OCI-LY7 (cell line): ENCODE measurements around the gene STIM2. TPM values are rescaled to one million over a fixed set of nuclear protein-coding genes. Genes with fewer than 3 reads are reported as not detected.

Experiments
- BruUV-seq: library from RNA; stranded (reverse); fragments of 400-500 nt; replicated peaks from 2 replicates; lab custom pipeline; 2021; lab: Mats Ljungman, UMichigan
- CTCF ChIA-PET: fragments of 300-600 bp; sonication (Branson Sonifier 250); formaldehyde crosslinking; loops from one replicate; lab custom pipeline; 2022; ENCODE audit warnings: antibody characterized with exemption; ENCODE audit not compliant: unreplicated experiment; lab: Charles Lee
- POLR2A ChIA-PET: fragments of 300-600 bp; sonication (Branson Sonifier 250); formaldehyde crosslinking; loops from one replicate; lab custom pipeline; 2022; ENCODE audit warnings: antibody characterized with exemption; lab: Charles Lee
- DNase-seq: peaks from one replicate; pipeline ENCODE4 v3.0.0-alpha.2; 2015; ENCODE audit warnings: low spot score
- H2AFZ ChIP-seq: fragments of 200-600 bp; sonication (generic), shearing (Covaris generic); 2 replicates; pipeline ENCODE4 v1.6.1; 2014; ENCODE audit warnings: mild to moderate bottlenecking, antibody characterized with exemption, low read length, moderate library complexity
- H3K27ac ChIP-seq: fragments of 200-600 bp; sonication (generic); 2 replicates; pipeline ENCODE4 v1.5.1; 2014; ENCODE audit warnings: mixed run types, low read depth, mild to moderate bottlenecking, moderate library complexity, low read length, inconsistent platforms; ENCODE audit not compliant: poor library complexity, severe bottlenecking
- H3K36me3 ChIP-seq: fragments of 200-600 bp; sonication (generic); 2 replicates; pipeline ENCODE4 v1.6.1; 2014; ENCODE audit warnings: mild to moderate bottlenecking, antibody characterized with exemption, low read length, moderate library complexity, mixed read lengths; ENCODE audit not compliant: insufficient read depth
- H3K4me1 ChIP-seq: fragments of 200-600 bp; sonication (generic); 2 replicates; pipeline ENCODE4 v1.5.1; 2014; ENCODE audit warnings: mild to moderate bottlenecking, low read length; ENCODE audit not compliant: insufficient read depth, poor library complexity, severe bottlenecking
- H3K4me2 ChIP-seq: fragments of 200-600 bp; sonication (generic); 2 replicates; pipeline ENCODE4 v1.6.1; 2014; ENCODE audit warnings: mild to moderate bottlenecking, low read length
- H3K4me3 ChIP-seq: fragments of 200-600 bp; sonication (generic); 2 replicates; pipeline ENCODE4 v1.5.1; 2014; ENCODE audit warnings: mild to moderate bottlenecking, low read depth, low read length; ENCODE audit not compliant: poor library complexity, severe bottlenecking
- H3K79me2 ChIP-seq: fragments of 200-600 bp; sonication (generic); 2 replicates; pipeline ENCODE4 v1.6.1; 2016; ENCODE audit warnings: low read depth, mild to moderate bottlenecking, low read length, moderate library complexity, mixed read lengths; ENCODE audit not compliant: insufficient read depth
- H3K9me2 ChIP-seq: fragments of 200-600 bp; sonication (generic); 2 replicates; pipeline ENCODE4 v1.6.1; 2016; ENCODE audit warnings: mild to moderate bottlenecking, low read length, mixed read lengths; ENCODE audit not compliant: insufficient read depth
- H3K9me3 ChIP-seq: fragments of 200-600 bp; sonication (generic); 2 replicates; pipeline ENCODE4 v1.6.1; 2014; ENCODE audit warnings: mild to moderate bottlenecking, mixed run types, low read length, mixed read lengths
- H4K20me1 ChIP-seq: fragments of 200-600 bp; sonication (generic); 2 replicates; pipeline ENCODE4 v1.6.1; 2014; ENCODE audit warnings: mild to moderate bottlenecking, antibody characterized with exemption, low read length, moderate library complexity, mixed read lengths; ENCODE audit not compliant: insufficient read depth
- EZH2phosphoT487 ChIP-seq: fragments of 200-600 bp; sonication (generic); IDR thresholded peaks from 2 replicates; pipeline ENCODE4 v1.6.1; 2018; ENCODE audit warnings: low read depth, borderline replicate concordance, mild to moderate bottlenecking, mixed run types, antibody characterized with exemption, low read length, moderate library complexity, mixed read lengths
- intact Hi-C: fragments of 100-400 bp; cut with micrococcal nuclease; formaldehyde crosslinking; loops from one replicate; pipeline ENCODE4 v1.10.0; 2022; ENCODE audit not compliant: unreplicated experiment
- total RNA-seq, 2 experiments: library from RNA; depleted of rRNA in 1 of 2; stranded (reverse); fragments of >200 nt in 1 of 2; shearing (Covaris generic) in 1 of 2; gene quantifications; 2 replicates each; pipeline ENCODE4 v1.2.3, GENCODE V29; 2014 to 2022
- TF ChIP-seq, protein P1 (sequence below): fragments of 200-600 bp; sonication (generic); conservative IDR thresholded peaks from 2 replicates; pipeline ENCODE4 v1.5.1; 2014; ENCODE audit warnings: mild to moderate bottlenecking, antibody characterized with exemption, low read length, moderate library complexity, mixed read lengths

The STIM2 gene
- total RNA-seq, 2 experiments from 2014 or later, result 108 to 309 TPM

GRCh38 chr4:26978387-26979053 lies 117.9 kb downstream of the STIM2 start:
- Histone ChIP-seq H3K4me2 (no peak overlapping the region), H3K79me2 (peaks cover 89% of the 10 kb centered on the region), H3K4me1 (peaks cover 19% of the 10 kb centered on the region), H3K4me3 (no peak overlapping the region), H3K9me2 (no peaks in the 10 kb centered on the region), H2AFZ (no peak overlapping the region), H3K9me3 (no peaks in the 10 kb centered on the region), H3K27ac (peak overlapping the region; percentile 8), H3K36me3 (peaks cover 59% of the 10 kb centered on the region), H4K20me1 (peaks cover 3% of the 10 kb centered on the region; the same call in 1 of the 2 replicates)
- BruUV-seq, result no TSS peak
- TF ChIP-seq, protein P1, sequence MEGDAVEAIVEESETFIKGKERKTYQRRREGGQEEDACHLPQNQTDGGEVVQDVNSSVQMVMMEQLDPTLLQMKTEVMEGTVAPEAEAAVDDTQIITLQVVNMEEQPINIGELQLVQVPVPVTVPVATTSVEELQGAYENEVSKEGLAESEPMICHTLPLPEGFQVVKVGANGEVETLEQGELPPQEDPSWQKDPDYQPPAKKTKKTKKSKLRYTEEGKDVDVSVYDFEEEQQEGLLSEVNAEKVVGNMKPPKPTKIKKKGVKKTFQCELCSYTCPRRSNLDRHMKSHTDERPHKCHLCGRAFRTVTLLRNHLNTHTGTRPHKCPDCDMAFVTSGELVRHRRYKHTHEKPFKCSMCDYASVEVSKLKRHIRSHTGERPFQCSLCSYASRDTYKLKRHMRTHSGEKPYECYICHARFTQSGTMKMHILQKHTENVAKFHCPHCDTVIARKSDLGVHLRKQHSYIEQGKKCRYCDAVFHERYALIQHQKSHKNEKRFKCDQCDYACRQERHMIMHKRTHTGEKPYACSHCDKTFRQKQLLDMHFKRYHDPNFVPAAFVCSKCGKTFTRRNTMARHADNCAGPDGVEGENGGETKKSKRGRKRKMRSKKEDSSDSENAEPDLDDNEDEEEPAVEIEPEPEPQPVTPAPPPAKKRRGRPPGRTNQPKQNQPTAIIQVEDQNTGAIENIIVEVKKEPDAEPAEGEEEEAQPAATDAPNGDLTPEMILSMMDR, result no peak
- no peak for TF ChIP-seq EZH2phosphoT487
- intact Hi-C loops, result no loop called here
- ChIA-PET CTCF (interaction anchor here (1.1 kb wide), 1 partner anchor 14 kb away, joined by 3 read pairs; no protein-coding TSS in a partner anchor), POLR2A (interaction anchor here (0.6 to 1.2 kb wide), 6 partner anchors 9 to 113 kb away, joined by 4 to 10 read pairs (median 4); no protein-coding TSS in a partner anchor)
- DNase-seq, result no peak

- BruUV-seq, result no TSS peak
These were observed 124.3 kb downstream of the STIM2 start for GRCh38 chr4:26984896-26985295.

More at GRCh38 chr4:26984896-26985295, 124.3 kb downstream of the STIM2 start:
- peak overlapping the region; percentile 65 for H3K4me2 ChIP-seq
- no peaks in the 10 kb centered on the region for H3K9me2 ChIP-seq
- intact Hi-C loops, result no loop called here
- H3K4me3 ChIP-seq, result peak overlapping the region; percentile 22
- H4K20me1 ChIP-seq, result peaks cover 10% of the 10 kb centered on the region; the same call in 1 of the 2 replicates
- H3K79me2 ChIP-seq, result peaks cover 95% of the 10 kb centered on the region
- POLR2A ChIA-PET, result interaction anchor here (0.5 to 6.1 kb wide), 12 partner anchors 9 to 584 kb away, joined by 3 to 38 read pairs (median 4); no protein-coding TSS in a partner anchor
- CTCF ChIA-PET, result interaction anchor here (1.2 kb wide), 1 partner anchor 118 kb away, joined by 3 read pairs; no protein-coding TSS in a partner anchor
- peaks cover 60% of the 10 kb centered on the region for H3K36me3 ChIP-seq
- TF ChIP-seq, protein P1, result no peak
- no peak for TF ChIP-seq EZH2phosphoT487
- H3K9me3 ChIP-seq, result peaks cover 7% of the 10 kb centered on the region; the same call in 1 of the 2 replicates
- H3K4me1 ChIP-seq, result peaks cover 43% of the 10 kb centered on the region
- peak overlapping the region; percentile 16 for H3K27ac ChIP-seq
- H2AFZ ChIP-seq, result no peak overlapping the region
- peak; percentile 30 for DNase-seq
